HG02973 (cell line): Measurements from ENCODE around the gene KAZALD1.

Experiments used
- ATAC-seq: cut with Tn5 transposase; IDR thresholded peaks from one replicate; pipeline ENCODE4 v1.9.1; 2021; ENCODE audit warnings: moderate library complexity; ENCODE audit not compliant: unreplicated experiment

The KAZALD1 gene

DNA sequence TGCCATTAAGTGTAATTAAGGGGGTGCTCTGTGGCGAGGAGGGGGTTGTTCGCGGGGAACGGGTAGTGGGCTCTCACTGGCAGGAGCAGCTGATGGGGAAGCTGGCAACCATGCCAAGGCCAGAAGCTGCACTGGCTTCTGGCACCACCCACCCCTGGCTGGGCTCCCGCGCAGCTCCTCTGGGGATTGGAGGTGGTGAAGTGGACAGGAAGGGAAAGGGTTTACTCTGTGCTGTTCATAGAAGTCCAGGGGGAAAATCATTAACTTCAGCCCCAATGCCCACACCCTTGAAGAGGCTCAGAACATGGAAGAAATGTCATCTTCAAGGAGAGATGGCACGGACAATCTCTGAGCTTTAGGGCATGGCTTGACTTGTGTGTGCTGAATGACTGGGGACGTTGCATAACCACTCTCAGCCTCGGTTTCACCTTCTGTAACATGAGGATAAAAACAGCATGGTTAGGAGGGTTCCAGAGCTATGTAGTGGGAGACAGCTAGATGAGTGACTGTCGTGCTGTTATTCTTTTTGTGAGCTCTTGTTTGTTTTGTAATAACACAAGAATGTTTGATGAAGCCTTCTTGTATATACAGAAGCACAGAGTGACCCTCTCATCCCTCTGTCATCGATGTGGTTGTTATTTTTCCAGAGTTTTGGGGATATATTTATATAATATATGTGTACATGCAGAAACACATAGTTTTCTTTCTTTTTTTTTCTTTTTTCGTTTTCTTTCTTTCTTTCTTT lies 29.9 kb downstream of the KAZALD1 start:
- ATAC-seq: no peak

DNA sequence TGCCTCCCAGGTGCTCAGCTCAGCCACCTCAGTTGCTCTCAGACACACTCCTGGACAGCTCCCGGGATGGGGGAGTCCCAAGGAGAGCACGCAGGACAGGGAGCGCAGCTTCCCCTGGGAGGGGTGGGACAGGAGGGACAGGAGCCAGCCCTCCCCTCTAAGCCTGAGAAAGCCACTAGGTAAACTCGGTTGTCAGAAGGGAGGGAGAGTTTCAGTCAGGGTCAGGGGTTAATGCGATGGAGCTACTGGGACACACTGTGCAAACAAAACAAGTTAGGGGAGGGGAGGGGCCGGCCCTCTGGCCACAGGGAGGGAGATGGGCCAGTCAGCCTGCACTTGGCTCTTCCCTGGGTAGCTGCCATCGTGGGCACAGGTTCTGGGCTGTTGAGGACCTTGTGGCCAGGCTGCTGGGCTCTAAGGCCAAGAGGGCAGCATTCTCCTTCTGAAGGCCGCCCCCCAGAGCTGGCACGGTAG lies 31.1 kb downstream of the KAZALD1 start:
- no peak for ATAC-seq

DNA sequence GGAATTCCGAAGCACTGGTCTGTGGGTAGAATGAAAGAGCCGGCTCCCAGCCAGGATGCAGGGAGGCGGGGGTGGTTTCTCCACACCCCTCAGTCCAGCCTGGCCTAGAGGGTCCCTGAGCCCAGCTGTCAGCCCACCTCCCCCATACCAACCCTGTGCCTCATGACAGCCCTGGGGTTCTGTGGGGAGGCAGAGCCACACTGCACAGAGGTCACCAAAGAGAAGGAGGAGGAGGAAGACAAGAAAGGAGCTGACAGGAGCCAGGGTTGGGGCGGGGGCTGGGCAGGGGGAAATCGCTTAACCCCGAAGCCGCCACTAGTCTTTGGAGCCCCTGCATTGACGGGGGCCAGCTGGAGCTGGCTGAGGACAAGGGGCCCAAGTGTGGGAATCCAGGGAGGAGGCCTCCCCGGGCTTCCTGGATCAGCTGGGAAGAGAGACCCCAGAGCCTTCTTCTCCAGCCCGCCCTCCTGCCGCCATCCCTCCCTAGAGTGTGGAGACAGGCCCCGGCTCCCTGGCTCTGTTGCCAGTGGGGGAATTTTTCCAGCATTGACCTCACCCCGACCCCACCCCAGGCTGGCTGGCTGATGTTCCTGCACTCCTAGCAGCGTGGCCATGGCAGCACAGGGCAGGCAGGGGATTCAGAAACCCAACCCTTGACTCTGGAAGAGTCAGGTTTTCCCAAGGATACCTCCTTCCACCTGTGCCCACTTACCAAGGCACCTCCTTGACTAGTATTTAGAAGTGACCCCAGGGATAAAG lies 32.5 kb downstream of the KAZALD1 start:
- no peak for ATAC-seq

DNA sequence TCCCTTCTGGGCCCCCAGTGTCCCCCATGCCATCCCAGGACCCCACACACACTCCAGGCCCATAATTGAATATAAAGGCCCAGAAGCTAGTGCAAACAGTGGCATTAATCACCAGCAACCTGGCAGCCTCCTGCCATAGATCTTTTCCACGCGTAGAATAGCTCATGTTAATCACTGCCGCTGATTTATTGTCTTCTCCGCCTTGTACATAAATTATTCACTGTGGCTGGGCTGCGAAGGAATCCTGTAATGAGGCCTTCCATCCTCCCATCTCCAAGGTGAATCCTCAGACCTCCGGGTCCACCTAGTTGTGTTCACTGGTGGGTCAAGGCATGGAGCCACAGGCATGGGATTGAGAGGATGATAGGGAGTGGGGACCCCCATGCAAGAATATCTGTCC lies 33.2 kb downstream of the KAZALD1 start:
- no peak for ATAC-seq

DNA sequence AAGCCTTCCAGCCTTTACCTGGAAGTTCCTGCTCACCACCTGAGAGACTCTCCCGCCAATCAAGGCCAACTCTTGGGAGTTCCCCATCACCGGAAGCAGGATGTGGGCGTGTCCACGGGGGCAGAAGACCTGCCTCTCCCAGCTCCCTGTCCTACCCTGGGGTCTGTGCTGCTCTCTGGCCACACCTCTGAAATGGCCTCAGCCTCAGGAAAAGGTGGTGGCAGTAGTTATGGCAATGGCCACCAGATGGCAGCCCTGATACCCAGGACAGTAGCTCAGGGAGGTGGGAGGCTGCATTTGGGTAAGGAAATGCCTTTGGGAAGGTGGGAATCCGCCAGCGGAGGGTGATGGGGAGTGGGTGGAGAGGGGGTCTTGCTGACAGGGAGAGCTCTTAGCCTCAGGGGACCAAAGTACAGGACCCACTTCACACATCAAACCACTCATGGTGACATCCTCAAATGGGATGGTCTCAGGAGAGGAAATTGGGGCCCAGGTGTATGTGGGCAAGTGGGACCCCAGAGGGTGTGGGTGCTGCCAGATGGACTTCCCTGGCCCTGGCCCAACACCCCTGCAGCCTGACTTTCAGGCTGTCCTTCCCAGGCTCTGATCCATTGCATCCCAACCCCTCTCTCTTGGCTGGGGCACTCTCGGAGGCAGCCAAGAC lies 33.9 kb downstream of the KAZALD1 start:
- ATAC-seq: peak; percentile 71

DNA sequence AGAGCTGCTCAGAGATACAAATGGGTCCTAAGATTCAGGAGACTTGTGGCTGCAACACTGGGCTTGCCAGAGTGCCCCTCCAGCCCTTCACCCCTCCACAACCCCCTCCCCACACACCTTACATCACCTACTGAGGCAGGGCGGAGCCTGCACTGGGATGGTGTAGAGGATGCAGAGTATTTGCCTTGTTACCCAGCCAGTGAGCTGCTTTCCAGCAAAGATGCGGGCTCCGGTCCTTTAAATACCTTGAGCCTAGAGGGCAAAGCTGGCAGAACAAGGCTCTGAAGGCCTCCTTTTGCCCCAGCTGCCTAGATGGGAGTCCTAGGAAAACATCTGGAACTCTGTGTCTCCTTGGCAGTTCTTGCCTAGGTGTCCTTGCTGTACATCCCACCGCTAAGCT lies 34.6 kb downstream of the KAZALD1 start:
- no peak for ATAC-seq

DNA sequence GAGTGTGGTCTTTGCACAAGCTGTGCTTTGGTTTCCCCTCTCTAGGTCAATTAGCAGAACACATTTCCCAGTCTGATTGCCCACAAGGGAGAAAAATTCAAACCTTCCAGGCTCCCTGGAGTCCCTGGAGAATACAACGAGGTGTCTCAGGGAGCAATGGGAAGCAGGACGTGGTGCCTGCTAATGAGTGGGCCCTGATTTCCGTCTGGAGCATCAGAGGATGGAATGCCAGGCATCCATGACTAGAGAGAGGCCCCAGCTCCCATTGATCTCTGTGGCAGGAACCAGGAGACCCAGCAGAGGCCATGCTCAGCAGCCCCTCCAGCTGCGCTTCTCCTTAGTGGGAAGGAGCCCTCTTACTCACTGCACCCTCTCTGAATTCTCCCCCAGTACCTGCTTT lies 36.1 kb downstream of the KAZALD1 start:
- no peak for ATAC-seq

DNA sequence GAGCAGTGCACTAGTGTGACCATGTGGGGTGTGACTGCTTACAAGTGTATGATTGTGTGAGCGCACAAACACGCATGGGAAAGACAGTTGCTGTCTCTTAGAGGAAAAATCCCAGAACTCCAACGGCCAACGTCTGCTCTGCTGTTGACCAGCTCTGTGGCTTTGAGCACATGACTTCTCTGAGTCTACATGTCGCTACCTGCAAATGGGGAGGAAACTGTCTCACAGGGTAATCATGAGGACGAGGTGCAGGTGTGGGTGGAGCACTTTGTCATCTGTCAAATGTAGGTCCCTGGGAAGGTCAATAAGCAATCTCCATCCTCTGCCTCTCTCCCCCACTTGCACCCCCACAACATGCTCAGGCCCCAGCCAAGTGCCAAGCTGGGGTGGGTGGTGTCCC lies 38.1 kb downstream of the KAZALD1 start:
- no peak for ATAC-seq

DNA sequence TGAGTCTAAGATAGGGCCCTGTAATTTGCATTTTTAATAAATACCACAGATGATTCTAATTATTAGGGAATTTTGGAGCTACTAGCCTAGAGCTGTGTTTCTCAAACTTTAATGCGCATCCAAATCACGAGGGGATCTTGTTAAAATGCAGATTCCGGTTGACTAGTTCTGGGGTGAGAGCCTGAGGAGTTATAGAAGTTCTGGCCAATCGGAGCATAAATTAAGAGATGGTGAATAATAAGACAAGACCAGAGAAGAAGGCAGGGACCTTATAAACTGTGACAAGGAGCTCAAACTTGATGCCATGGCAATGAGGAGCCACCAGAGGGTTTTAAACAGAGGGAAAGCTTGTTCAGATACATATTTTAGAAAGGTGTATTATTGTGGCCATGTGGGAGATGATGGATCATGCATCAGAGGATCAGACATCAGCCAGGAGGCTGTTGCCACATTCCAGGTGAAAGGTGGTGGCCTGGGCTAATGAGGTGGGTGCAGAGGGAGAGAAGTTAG lies 39.6 kb downstream of the KAZALD1 start:
- no peak for ATAC-seq

DNA sequence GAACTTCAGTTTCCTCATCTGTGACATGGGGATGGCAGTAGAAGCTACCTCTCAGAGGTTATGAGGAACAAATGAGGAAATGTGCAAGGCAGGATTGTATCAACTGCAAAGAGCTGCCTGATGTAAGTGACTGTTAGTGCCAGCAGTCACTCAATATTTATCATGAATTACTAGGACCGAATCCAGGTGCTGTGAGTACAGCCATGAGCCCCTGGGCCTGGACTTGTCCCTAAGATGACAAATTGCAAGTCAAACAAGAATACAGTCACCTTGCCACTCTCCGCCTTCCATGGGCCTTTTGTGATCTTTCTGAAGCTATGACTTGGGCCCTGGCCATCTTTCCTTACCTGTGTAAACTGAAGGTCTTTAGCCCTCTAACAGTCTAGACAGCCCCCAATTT lies 41.6 kb downstream of the KAZALD1 start:
- ATAC-seq: no peak

DNA sequence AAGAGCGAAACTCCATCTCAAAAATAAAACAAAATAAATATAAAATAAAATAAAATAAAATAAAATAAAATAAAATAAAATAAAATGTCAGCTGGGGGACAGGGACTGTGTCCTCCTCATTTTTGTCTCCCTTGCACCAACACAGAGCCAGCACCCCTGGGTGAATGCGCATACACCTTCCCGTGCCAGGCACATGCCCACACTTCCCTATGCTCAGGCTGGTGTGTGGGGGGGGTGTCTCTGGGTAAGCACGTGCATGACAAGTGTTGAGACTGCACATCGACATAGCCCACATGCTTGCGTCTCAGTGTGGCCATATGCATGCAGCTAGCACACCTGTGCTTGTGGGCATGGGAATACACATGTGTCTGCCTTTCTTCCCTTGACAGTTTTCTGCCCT lies 44.6 kb downstream of the KAZALD1 start:
- no peak for ATAC-seq

DNA sequence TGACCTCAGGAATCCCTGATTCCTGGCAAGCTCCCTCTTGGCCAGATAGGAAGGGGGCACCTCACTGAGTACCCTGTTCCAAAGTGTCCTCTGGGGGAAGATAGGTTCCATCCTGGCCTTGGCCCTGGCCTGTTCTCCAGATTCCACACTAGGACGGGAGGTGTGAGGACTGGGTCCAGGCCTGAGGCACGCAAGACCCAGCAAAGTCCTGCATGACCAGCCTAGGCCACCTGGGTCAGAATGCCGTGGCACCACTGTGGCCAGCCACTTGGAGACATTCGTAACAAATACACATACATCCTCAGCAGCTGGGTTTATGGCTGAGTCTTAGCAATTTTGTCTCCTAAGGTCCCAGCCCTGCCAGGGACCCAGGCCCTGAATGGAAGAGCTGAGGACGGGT lies 46.0 kb downstream of the KAZALD1 start:
- ATAC-seq: no peak

DNA sequence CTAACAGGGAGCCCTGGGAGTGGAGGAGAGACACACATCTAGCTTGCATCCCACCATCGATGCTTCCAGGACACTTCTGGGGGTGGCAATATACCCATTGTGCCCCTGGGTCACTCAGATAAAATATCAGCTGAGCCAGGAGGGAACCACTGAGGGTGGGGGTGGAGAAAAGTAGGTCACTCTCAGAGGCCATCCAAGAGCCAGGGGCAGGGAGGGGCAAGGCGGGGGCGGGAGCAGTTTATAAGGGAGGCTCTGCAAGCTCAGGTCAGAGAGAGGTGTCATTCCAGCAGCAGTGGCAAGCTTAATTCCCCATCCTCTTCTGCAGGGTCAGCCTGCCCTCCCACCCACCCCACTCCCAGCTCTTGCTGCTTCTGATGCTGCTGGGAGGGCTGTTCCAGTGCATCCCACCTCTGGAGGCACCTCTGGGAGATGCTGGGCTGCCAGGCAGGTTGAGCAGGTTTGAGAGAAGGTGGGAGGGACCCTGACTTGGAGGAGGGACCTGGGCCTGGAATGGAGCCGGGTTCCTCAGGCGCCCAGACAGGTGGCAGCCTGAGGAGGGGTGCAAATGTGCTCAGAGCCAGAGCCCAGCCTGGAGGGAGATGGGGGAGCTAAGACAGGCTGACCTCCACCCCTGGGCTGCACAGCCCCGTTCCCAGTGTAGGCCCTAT lies 49.2 kb downstream of the KAZALD1 start:
- ATAC-seq: no peak

DNA sequence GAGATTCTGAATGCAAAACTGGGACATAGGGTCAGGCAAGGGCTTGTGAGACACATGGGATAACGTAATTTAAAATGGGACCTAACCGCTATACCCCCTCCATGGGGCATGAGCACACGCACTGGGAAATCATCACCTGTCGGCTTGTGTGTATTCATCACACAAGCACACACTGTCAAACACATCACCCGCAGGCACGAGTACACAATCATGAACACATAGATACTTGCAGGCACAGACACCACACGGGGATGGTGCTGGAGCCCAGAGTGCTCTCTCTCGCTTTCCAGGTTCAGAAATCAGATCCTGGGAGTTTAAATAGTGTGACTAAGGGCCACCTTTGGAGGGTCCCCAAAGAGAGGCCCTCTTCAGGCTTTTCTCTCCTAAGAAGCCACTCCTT lies 49.8 kb downstream of the KAZALD1 start:
- ATAC-seq: no peak

DNA sequence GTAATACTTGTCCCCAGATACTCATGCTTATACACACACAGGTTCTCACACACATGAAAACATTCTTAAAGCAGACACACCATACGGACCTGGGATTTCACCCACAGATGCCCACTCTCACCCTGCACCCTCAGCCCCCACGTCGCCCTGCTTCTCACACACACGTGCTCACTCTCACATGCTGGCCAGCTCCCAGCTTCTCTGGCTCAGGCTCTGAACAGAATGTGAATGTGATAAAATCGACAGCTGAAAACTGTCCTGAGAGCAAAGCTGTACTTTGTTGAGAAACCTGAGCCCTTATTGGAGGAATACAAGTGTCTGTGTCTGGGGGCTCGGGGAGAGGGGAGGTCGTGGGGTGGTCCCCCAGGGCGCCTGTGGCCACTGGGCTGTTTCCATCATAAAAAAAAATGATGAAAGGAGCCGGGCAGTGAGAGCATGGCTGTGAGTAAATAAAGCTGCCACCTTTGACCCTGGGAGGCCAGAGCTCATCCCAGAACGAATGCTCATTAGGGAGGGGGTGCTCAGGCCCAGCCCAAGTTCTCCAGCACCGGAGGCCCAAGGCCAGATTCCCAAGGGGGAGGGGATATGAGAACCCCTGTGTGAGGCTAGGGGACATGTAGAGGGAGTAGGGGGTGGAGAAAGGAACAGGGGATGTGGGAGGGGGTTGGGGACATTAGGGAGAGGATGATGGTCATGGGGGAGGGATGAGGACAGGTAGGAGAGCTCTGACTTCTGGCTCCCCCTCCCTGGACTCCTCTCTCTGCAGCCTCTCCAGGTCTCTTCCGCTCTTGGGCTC lies 51.2 kb downstream of the KAZALD1 start:
- no peak for ATAC-seq

DNA sequence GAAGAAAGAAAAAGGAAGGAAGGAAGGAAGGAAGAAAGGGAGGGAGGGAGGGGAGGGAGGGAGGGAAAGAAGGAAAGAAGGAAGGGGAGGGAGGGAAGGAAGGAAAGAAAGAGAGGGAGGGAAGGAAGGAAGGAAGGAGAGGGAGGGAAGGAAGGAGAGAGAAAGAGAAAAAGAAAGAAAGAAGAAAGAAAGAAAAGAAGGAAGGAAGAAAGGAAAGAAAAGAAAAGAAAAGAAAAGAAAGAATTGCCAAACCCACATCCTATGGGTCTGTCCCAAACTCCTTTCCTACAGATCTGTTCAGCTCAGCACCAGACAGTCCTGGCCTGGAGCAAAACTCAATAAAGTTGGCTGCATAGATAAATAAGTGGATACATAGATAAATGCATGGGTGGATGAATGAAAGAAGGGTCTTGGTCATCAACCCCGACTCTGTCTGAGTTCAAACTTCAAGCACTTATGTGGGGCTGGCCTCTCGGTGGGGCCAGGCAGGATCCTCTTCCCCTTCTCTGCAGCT lies 52.2 kb downstream of the KAZALD1 start:
- no peak for ATAC-seq

DNA sequence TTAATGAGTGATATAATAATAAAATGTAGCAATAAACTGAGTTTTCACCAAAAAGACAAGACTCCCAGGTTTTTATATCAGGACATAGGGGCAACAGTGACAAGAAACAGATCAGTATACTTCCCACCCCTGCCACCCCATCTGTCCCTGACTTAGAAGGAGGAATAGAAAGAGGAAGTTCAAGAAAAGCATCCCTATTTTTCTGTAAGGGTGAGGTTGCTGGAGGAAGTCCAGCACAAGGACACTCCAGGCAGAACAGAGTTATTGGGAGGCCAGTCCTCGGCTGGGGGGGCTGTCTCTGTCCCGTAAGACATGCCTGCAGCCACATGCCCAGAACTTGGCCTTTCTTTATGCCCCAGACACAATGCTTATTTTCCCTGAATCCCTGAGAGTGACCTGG lies 52.9 kb downstream of the KAZALD1 start:
- no peak for ATAC-seq
